ENCODE measurements around the gene FGF18.

The FGF18 gene

GRCh38 chr5:171426266-171426665 lies 6.8 kb downstream of the FGF18 start:
- no peak overlapping the region for H3K4me3 ChIP-seq (ENCODE audit: low read depth in 1 of 2, low read length in 2 of 2)
- peaks cover 0 to 2% of the 10 kb centered on the region in 2 donors for H3K4me1 ChIP-seq (ENCODE audit: control insufficient read depth in 1 of 2, insufficient read depth in 2 of 2, low read length in 2 of 2)
- H3K9me3 ChIP-seq (ENCODE audit: control insufficient read depth in 1 of 2, low read length in 2 of 2) = no peaks in the 10 kb centered on the region
- no peak overlapping the region for H3K27ac ChIP-seq (ENCODE audit: low read length)
- H3K27me3 ChIP-seq (ENCODE audit: low read depth, low read length) = peaks cover 8% of the 10 kb centered on the region
- H3K36me3 ChIP-seq (ENCODE audit: control insufficient read depth in 1 of 2, insufficient read depth in 2 of 2, low read length in 2 of 2) = no peaks in the 10 kb centered on the region

DNA sequence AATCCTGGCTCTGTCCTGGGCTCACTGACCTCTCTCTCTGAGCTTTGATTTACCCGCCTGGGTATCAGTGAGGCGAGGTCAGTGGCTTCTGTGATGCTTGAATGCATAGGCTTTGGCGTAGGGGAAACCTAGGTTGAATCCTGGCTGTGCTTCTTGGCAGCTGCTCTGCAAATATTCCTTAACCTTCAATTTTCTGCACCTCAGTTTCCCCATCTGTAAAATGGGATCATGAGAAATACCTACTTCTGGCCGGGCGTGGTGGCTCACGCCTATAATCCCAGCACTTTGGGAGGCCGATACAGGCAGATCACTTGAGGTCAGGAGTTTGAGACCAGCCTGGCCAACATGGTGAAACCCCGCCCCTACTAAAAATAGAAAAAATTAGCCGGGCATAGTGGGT lies 7.2 kb downstream of the FGF18 start:
- no peaks in the 10 kb centered on the region for H3K36me3 ChIP-seq (ENCODE audit: control insufficient read depth in 1 of 2, insufficient read depth in 2 of 2, low read length in 2 of 2)
- H3K4me1 ChIP-seq (ENCODE audit: control insufficient read depth in 1 of 2, insufficient read depth in 2 of 2, low read length in 2 of 2) = no peaks in the 10 kb centered on the region
- no peak overlapping the region for H3K4me3 ChIP-seq (ENCODE audit: low read depth in 1 of 2, low read length in 2 of 2)
- no peak overlapping the region for H3K27ac ChIP-seq (ENCODE audit: low read length)
- H3K27me3 ChIP-seq (ENCODE audit: low read depth, low read length) = peaks cover 4% of the 10 kb centered on the region
- H3K9me3 ChIP-seq (ENCODE audit: control insufficient read depth in 1 of 2, low read length in 2 of 2) = no peaks in the 10 kb centered on the region

GRCh38 chr5:171427318-171428167 lies 8.1 kb downstream of the FGF18 start:
- H3K27me3 ChIP-seq (ENCODE audit: low read depth, low read length) = no peaks in the 10 kb centered on the region
- no peak overlapping the region for H3K27ac ChIP-seq (ENCODE audit: low read length)
- H3K4me1 ChIP-seq (ENCODE audit: control insufficient read depth in 1 of 2, insufficient read depth in 2 of 2, low read length in 2 of 2) = no peaks in the 10 kb centered on the region
- no peak overlapping the region for H3K4me3 ChIP-seq (ENCODE audit: low read depth in 1 of 2, low read length in 2 of 2)
- no peaks in the 10 kb centered on the region for H3K9me3 ChIP-seq (ENCODE audit: control insufficient read depth in 1 of 2, low read length in 2 of 2)
- H3K36me3 ChIP-seq (ENCODE audit: control insufficient read depth in 1 of 2, insufficient read depth in 2 of 2, low read length in 2 of 2) = no peaks in the 10 kb centered on the region

GRCh38 chr5:171428168-171428696 lies 8.8 kb downstream of the FGF18 start:
- no peaks in the 10 kb centered on the region for H3K27me3 ChIP-seq (ENCODE audit: low read depth, low read length)
- H3K27ac ChIP-seq (ENCODE audit: low read length) = no peak overlapping the region
- no peak overlapping the region for H3K4me3 ChIP-seq (ENCODE audit: low read depth in 1 of 2, low read length in 2 of 2)
- H3K4me1 ChIP-seq (ENCODE audit: control insufficient read depth in 1 of 2, insufficient read depth in 2 of 2, low read length in 2 of 2) = no peaks in the 10 kb centered on the region
- H3K9me3 ChIP-seq (ENCODE audit: control insufficient read depth in 1 of 2, low read length in 2 of 2) = no peaks in the 10 kb centered on the region
- no peaks in the 10 kb centered on the region for H3K36me3 ChIP-seq (ENCODE audit: control insufficient read depth in 1 of 2, insufficient read depth in 2 of 2, low read length in 2 of 2)

GRCh38 chr5:171428809-171429542 lies 9.5 kb downstream of the FGF18 start:
- H3K4me3 ChIP-seq (ENCODE audit: low read depth in 1 of 2, low read length in 2 of 2) = no peak overlapping the region
- H3K27ac ChIP-seq (ENCODE audit: low read length) = no peak overlapping the region
- no peaks in the 10 kb centered on the region for H3K9me3 ChIP-seq (ENCODE audit: control insufficient read depth in 1 of 2, low read length in 2 of 2)
- no peaks in the 10 kb centered on the region for H3K27me3 ChIP-seq (ENCODE audit: low read depth, low read length)
- no peaks in the 10 kb centered on the region for H3K4me1 ChIP-seq (ENCODE audit: control insufficient read depth in 1 of 2, insufficient read depth in 2 of 2, low read length in 2 of 2)
- no peaks in the 10 kb centered on the region for H3K36me3 ChIP-seq (ENCODE audit: control insufficient read depth in 1 of 2, insufficient read depth in 2 of 2, low read length in 2 of 2)

- no peaks in the 10 kb centered on the region for H3K36me3 ChIP-seq (ENCODE audit: control insufficient read depth in 1 of 2, insufficient read depth in 2 of 2, low read length in 2 of 2)
- no peaks in the 10 kb centered on the region for H3K27me3 ChIP-seq (ENCODE audit: low read depth, low read length)
- no peak overlapping the region for H3K27ac ChIP-seq (ENCODE audit: low read length)
- no peaks in the 10 kb centered on the region for H3K4me1 ChIP-seq (ENCODE audit: control insufficient read depth in 1 of 2, insufficient read depth in 2 of 2, low read length in 2 of 2)
- H3K4me3 ChIP-seq (ENCODE audit: low read depth in 1 of 2, low read length in 2 of 2) = no peak overlapping the region
- H3K9me3 ChIP-seq (ENCODE audit: control insufficient read depth in 1 of 2, low read length in 2 of 2) = no peaks in the 10 kb centered on the region
These were observed 10.1 kb downstream of the FGF18 start for GRCh38 chr5:171429543-171429910.

DNA sequence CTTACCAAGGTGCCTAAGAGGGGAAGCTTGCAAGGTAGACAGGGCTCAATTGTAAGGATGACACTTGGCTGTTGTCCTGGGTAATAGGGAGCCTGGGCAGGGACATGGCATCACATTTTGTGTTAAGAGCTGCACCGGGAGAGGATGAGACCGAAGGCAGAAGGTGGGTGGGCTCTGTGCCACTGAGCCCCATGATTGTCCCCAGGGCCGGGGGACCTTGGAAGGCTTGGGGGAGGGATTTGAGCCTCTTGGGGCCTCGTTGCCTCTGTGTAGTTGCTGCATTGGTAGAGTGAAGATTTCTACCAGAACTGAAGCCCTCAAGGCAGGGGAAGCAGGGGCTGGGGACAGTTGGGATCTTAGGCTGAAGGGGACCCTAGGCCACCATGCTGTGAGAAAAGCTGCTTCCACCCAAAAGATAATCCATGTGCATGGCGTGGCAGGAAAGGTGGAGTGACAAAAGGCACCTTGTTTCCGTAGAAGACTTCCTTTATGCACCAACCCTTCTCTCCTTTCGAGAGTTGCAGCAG lies 11.9 kb downstream of the FGF18 start:
- Histone ChIP-seq H3K4me3 (ENCODE audit: low read depth in 1 of 2, low read length in 2 of 2) (no peak overlapping the region), H3K4me1 (ENCODE audit: control insufficient read depth in 1 of 2, insufficient read depth in 2 of 2, low read length in 2 of 2) (no peaks in the 10 kb centered on the region), H3K27ac (ENCODE audit: low read length) (no peak overlapping the region), H3K27me3 (ENCODE audit: low read depth, low read length) (no peaks in the 10 kb centered on the region), H3K36me3 (ENCODE audit: control insufficient read depth in 1 of 2, insufficient read depth in 2 of 2, low read length in 2 of 2) (no peaks in the 10 kb centered on the region), H3K9me3 (ENCODE audit: control insufficient read depth in 1 of 2, low read length in 2 of 2) (no peaks in the 10 kb centered on the region)

DNA sequence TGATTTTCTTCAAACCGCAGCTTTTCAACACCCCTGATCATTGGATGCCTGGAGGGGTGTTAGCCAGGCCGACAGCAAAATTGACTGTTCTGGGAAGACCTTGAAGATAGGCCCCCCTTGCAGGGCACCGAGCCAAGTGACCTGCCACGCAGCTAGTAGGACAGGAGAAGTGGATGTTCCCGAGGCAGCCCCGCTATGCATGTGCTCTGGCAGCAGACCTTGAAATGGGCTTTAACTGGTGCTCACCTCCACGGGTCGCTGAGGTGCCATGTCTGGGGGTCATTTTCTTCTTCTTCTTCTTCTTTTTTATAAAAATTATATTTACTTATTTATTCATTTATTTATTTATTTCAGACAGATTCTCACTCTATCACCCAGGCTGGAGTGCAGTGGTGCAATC lies 12.6 kb downstream of the FGF18 start:
- H3K4me1 ChIP-seq (ENCODE audit: control insufficient read depth in 1 of 2, insufficient read depth in 2 of 2, low read length in 2 of 2) = no peaks in the 10 kb centered on the region
- H3K36me3 ChIP-seq (ENCODE audit: control insufficient read depth in 1 of 2, insufficient read depth in 2 of 2, low read length in 2 of 2) = no peaks in the 10 kb centered on the region
- no peak overlapping the region for H3K27ac ChIP-seq (ENCODE audit: low read length)
- H3K4me3 ChIP-seq (ENCODE audit: low read depth in 1 of 2, low read length in 2 of 2) = no peak overlapping the region
- H3K27me3 ChIP-seq (ENCODE audit: low read depth, low read length) = no peaks in the 10 kb centered on the region
- H3K9me3 ChIP-seq (ENCODE audit: control insufficient read depth in 1 of 2, low read length in 2 of 2) = no peaks in the 10 kb centered on the region

DNA sequence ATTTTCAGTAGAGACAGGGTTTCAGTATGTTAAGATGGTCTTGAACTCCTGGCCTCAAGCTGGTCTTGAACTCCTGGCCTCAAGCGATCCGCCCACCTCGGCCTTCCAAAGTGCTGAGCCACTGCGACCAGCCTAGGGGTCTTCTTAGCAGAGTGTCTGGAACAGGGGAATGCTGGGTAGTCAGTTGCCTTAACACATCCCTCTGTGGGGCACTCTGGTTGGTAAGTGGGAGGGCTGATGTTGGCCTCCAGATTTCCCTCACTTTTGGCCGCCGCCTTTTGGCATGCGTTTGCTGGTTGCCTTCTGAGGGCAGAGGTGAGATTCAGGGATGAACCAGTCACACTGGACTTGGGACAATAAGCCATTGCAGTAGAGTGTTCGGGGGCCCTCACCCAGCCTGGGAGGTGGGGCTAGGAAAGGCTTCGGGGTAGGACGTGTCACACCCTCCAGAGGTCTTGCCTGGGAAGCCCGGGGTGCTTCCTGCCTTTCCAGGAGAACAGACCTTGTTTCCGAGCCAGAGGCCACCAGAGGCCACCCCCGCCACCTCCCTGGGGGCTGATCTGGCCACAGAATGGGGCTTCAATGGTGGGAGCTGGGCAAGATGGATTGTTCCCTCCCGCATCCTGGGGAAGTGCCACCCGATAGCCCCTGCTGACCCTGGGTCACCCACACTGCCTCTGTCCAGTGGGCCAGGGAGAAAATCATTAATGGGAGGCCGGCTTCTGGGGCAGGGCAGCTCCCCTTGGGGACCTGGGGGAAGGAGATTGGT lies 13.3 kb downstream of the FGF18 start:
- Histone ChIP-seq H3K36me3 (ENCODE audit: control insufficient read depth in 1 of 2, insufficient read depth in 2 of 2, low read length in 2 of 2) (no peaks in the 10 kb centered on the region), H3K27me3 (ENCODE audit: low read depth, low read length) (no peaks in the 10 kb centered on the region), H3K9me3 (ENCODE audit: control insufficient read depth in 1 of 2, low read length in 2 of 2) (no peaks in the 10 kb centered on the region), H3K4me3 (ENCODE audit: low read depth in 1 of 2, low read length in 2 of 2) (no peak overlapping the region), H3K27ac (ENCODE audit: low read length) (no peak overlapping the region), H3K4me1 (ENCODE audit: control insufficient read depth in 1 of 2, insufficient read depth in 2 of 2, low read length in 2 of 2) (no peaks in the 10 kb centered on the region)

DNA sequence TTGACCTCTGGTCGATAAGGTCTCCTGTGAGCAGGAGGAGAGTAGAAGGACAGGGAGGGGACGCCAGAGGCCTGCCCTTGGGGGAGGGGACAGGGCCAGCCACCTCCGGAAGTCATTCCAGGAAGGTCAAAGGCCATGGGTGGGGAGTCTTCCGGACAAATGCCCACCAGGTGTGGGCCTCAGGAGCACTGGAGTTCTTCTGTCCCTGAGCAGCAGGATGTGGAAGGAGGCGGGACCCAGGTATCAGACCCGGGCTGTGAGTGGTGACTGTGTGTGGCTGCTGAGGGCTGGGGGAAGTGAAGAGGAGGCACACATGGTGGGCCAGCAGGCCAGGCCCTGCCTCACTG lies 13.9 kb downstream of the FGF18 start:
- Histone ChIP-seq H3K27me3 (ENCODE audit: low read depth, low read length) (no peaks in the 10 kb centered on the region), H3K9me3 (ENCODE audit: control insufficient read depth in 1 of 2, low read length in 2 of 2) (no peaks in the 10 kb centered on the region), H3K36me3 (ENCODE audit: control insufficient read depth in 1 of 2, insufficient read depth in 2 of 2, low read length in 2 of 2) (no peaks in the 10 kb centered on the region), H3K4me1 (ENCODE audit: control insufficient read depth in 1 of 2, insufficient read depth in 2 of 2, low read length in 2 of 2) (no peaks in the 10 kb centered on the region), H3K4me3 (ENCODE audit: low read depth in 1 of 2, low read length in 2 of 2) (no peak overlapping the region), H3K27ac (ENCODE audit: low read length) (no peak overlapping the region)
